GM12878 (cell line): ENCODE results near the gene IFITM2. TPM values are rescaled to one million over a fixed set of nuclear protein-coding genes. Genes with fewer than 3 reads are reported as not detected.

ENCODE experiments used
- ATAC-seq: fragments of 200-7000 bp; cut with Tn5 transposase; 3 replicates; pipeline ENCODE4 v1.9.1; 2020; ENCODE audit warnings: mild to moderate bottlenecking, moderate library complexity
- BruUV-seq: library from RNA; stranded (reverse); fragments of 400-500 nt; replicated peaks from 2 replicates; lab custom pipeline; 2021; lab: Mats Ljungman, UMichigan
- CTCF ChIA-PET: fragments of 300-600 bp; sonication (Branson Sonifier 250); formaldehyde crosslinking; extraction: SDS; loops from one replicate; lab custom pipeline; 2021; ENCODE audit warnings: inconsistent platforms; lab: Yijun Ruan, JAX
- POLR2A ChIA-PET: fragments of 350-600 bp; formaldehyde crosslinking; extraction: SDS; loops from one replicate; lab custom pipeline; 2021; ENCODE audit warnings: inconsistent platforms; lab: Charles Lee
- RAD21 ChIA-PET: fragments of 300-600 bp; sonication (Branson Sonifier 250); formaldehyde crosslinking; loops from one replicate; lab custom pipeline; 2023; ENCODE audit warnings: antibody characterized with exemption; ENCODE audit not compliant: unreplicated experiment; lab: Charles Lee
- SMC1A ChIA-PET: fragments of 300-600 bp; sonication (Branson Sonifier 250); formaldehyde crosslinking; loops from one replicate; lab custom pipeline; 2023; ENCODE audit not compliant: unreplicated experiment, uncharacterized antibody; lab: Charles Lee
- DNase-seq: peaks from one replicate; pipeline ENCODE4 v3.0.0-alpha.2; 2011; ENCODE audit warnings: low read depth, low spot score
- FAIRE-seq: peaks from 3 replicates; lab custom pipeline; 2011; peaks lifted over from hg19 to GRCh38; lab: Jason Lieb, UNC
- H2AFZ ChIP-seq: 2 replicates; pipeline ENCODE4 v1.6.0; 2011; ENCODE audit warnings: low read depth, low read length, control low read depth; ENCODE audit not compliant: control insufficient read depth
- H3K27ac ChIP-seq: 2 replicates; pipeline ENCODE4 v1.5.1; 2011; ENCODE audit warnings: control low read depth; ENCODE audit not compliant: control insufficient read depth, insufficient read depth
- H3K27me3 ChIP-seq, 2 experiments: replicated peaks in 1 of 2; 2 replicates each; pipeline versions ENCODE4 v1.6.0 to v1.6.1; 2011; ENCODE audit warnings: low read length in 1 of 2; ENCODE audit not compliant: control insufficient read depth in 2 of 2, insufficient read depth in 2 of 2
- H3K36me3 ChIP-seq, 2 experiments: 2 replicates each; pipeline ENCODE4 v1.5.1; 2011; ENCODE audit warnings: low read length in 1 of 2; ENCODE audit not compliant: control insufficient read depth in 2 of 2, insufficient read depth in 2 of 2
- H3K4me1 ChIP-seq: 2 replicates; pipeline ENCODE4 v1.6.1; 2011; ENCODE audit warnings: mild to moderate bottlenecking, low read length, moderate library complexity, mixed read lengths; ENCODE audit not compliant: control insufficient read depth, insufficient read depth
- H3K4me2 ChIP-seq: 2 replicates; pipeline ENCODE4 v1.6.0; 2011; ENCODE audit warnings: control low read depth; ENCODE audit not compliant: control insufficient read depth, insufficient read depth
- H3K4me3 ChIP-seq: fragments of 200-600 bp; sonication (generic); 2 replicates; pipeline ENCODE4 v1.5.1; 2016
- H3K79me2 ChIP-seq: 2 replicates; pipeline ENCODE4 v1.6.0; 2011; ENCODE audit warnings: low read length; ENCODE audit not compliant: control insufficient read depth, insufficient read depth
- H3K9ac ChIP-seq: 2 replicates; pipeline ENCODE4 v1.8.0; 2011; ENCODE audit warnings: low read length, control low read depth, mixed read lengths; ENCODE audit not compliant: control insufficient read depth, insufficient read depth
- H3K9me3 ChIP-seq: replicated peaks from 3 replicates; pipeline ENCODE4 v1.5.1; 2011; ENCODE audit warnings: mild to moderate bottlenecking, low read length; ENCODE audit not compliant: control insufficient read depth, insufficient read depth
- H4K20me1 ChIP-seq: 2 replicates; pipeline ENCODE4 v1.6.0; 2011; ENCODE audit not compliant: control insufficient read depth, insufficient read depth
- EP300 ChIP-seq, 2 experiments: fragments of 150-350 bp in 1 of 2; IDR thresholded peaks; 2 replicates each; pipeline ENCODE4 v1.6.1; 2011 to 2012; ENCODE audit warnings: low read depth in 2 of 2, low read length in 2 of 2, borderline replicate concordance in 1 of 2, improper control_type of control experiment in 1 of 2, inconsistent platforms in 1 of 2; ENCODE audit not compliant: control insufficient read depth in 1 of 2
- ETV6 ChIP-seq, 2 experiments: fragments of 450-650 bp in 1 of 2; IDR thresholded peaks in 1 of 2; conservative IDR thresholded peaks in 1 of 2; 2 replicates each; pipeline ENCODE4 v1.6.1; 2014; ENCODE audit warnings: antibody characterized with exemption in 1 of 2, borderline replicate concordance in 1 of 2, low read depth in 1 of 2, mild to moderate bottlenecking in 1 of 2, moderate library complexity in 1 of 2
- GATAD2B ChIP-seq: fragments of 450-650 bp; conservative IDR thresholded peaks from 2 replicates; pipeline ENCODE4 v1.6.1; 2017; ENCODE audit warnings: low read depth, mild to moderate bottlenecking, moderate library complexity
- MXI1 ChIP-seq: fragments of 150-350 bp; IDR thresholded peaks from 2 replicates; pipeline ENCODE4 v1.6.1; 2011; ENCODE audit warnings: low read depth, mild to moderate bottlenecking, inconsistent platforms, low read length, improper control_type of control experiment
- POU2F2 ChIP-seq: IDR thresholded peaks from 3 replicates; pipeline ENCODE4 v1.6.1; 2011; ENCODE audit warnings: low read depth, mild to moderate bottlenecking, low read length, borderline replicate concordance
- RBBP5 ChIP-seq: fragments of 200-600 bp; sonication (generic); conservative IDR thresholded peaks from 2 replicates; pipeline ENCODE4 v1.6.1; 2016
- RELA ChIP-seq: fragments of 450-650 bp; IDR thresholded peaks from 2 replicates; pipeline ENCODE4 v1.8.0; 2014; ENCODE audit warnings: borderline replicate concordance; ENCODE audit not compliant: partially characterized antibody
- STAT1 ChIP-seq: fragments of 450-650 bp; conservative IDR thresholded peaks from 2 replicates; pipeline ENCODE4 v1.6.1; 2014; ENCODE audit warnings: antibody characterized with exemption, mild to moderate bottlenecking
- TCF3 ChIP-seq: IDR thresholded peaks from 2 replicates; pipeline ENCODE4 v1.6.1; 2012; ENCODE audit warnings: low read depth, mild to moderate bottlenecking, low read length, borderline replicate concordance; ENCODE audit not compliant: insufficient read depth
- ZNF384 ChIP-seq: IDR thresholded peaks from 2 replicates; pipeline ENCODE4 v1.6.1; 2012; ENCODE audit warnings: low read depth, mild to moderate bottlenecking, low read length, improper control_type of control experiment, borderline replicate concordance
- ZNF622 ChIP-seq: fragments of 450-650 bp; IDR thresholded peaks from 2 replicates; pipeline ENCODE4 v1.6.1; 2017; ENCODE audit warnings: mild to moderate bottlenecking, inconsistent platforms
- ZSCAN29 ChIP-seq: fragments of 450-650 bp; IDR thresholded peaks from 2 replicates; pipeline ENCODE4 v1.6.1; 2017; ENCODE audit warnings: mild to moderate bottlenecking, moderate library complexity
- WGBS: methylation state at CpG from one replicate; pipeline ENCODE4 v1.1.6; 2016; ENCODE audit warnings: low lambda C conversion rate; ENCODE audit not compliant: insufficient replicate concordance, insufficient coverage; ENCODE audit errors: missing lambda C conversion rate; 5-methylcytosine and 5-hydroxymethylcytosine counted together
- in situ Hi-C: fragments of 300-500 bp; cut with MboI; formaldehyde crosslinking; loops from 9 replicates; pipeline ENCODE4 v1.14.3; 2018; ENCODE audit warnings: mixed read lengths
- intact Hi-C: fragments of 100-400 bp; cut with micrococcal nuclease; formaldehyde crosslinking; loops from one replicate; pipeline ENCODE4 v1.14.2; 2022; ENCODE audit not compliant: unreplicated experiment
- polyA plus RNA-seq, 11 experiments: library from polyadenylated mRNA; depleted of rRNA in 4 of 11; unstranded in 6 of 11; stranded (reverse) in 5 of 11; fragments of >200 nt; fragmentation: Nextera tagmentation in 4 of 11; fragmentation: Illumina TruSeq in 1 of 11; extraction: Ambion mirVana in 4 of 11; extraction: Trizol in 1 of 11; gene quantifications; 1 replicate in 1 of 11; 2 replicates in 10 of 11; pipeline versions ENCODE4 v1.2.1 to v1.2.3, GENCODE V29; 2011 to 2016; ENCODE audit warnings: inconsistent platforms in 2 of 11, missing spikeins in 2 of 11, low read depth in 1 of 11
- total RNA-seq, 4 experiments: library from RNA; depleted of rRNA in 3 of 4; stranded (reverse); fragments of >200 nt in 3 of 4; fragmentation: Illumina TruSeq in 1 of 4; extraction: Trizol in 1 of 4; gene quantifications; 2 replicates each; pipeline versions ENCODE4 v1.2.1 to v1.2.3, GENCODE V29; 2013 to 2021

Gene IFITM2
- total and polyA plus RNA-seq, 10 of the 15 experiments (the other 5 are each of a cell fraction or from before 2014, with no cell fraction given) = 116 to 3,672 (median 724) TPM

GRCh38 chr11:266676-267439 lies 40.8 kb upstream of the IFITM2 start:
- 60% methylated on average over 4 of the region's 13 CpGs for WGBS
- H4K20me1 ChIP-seq = no peaks in the 10 kb centered on the region
- H3K4me2 ChIP-seq = no peak overlapping the region
- ChIA-PET CTCF (interaction anchor here (0.9 to 4.2 kb wide), 6 partner anchors 9 to 183 kb away, joined by 3 to 37 read pairs (median 4); partner anchors contain the start of gene IFITM2), POLR2A (interaction anchor here (1.1 to 2.5 kb wide), 7 partner anchors 9 to 88 kb away, joined by 3 to 35 read pairs (median 11); partner anchors contain the start of genes BET1L, PGGHG and RIC8A), RAD21 (interaction anchor here (1.5 to 2.2 kb wide), 4 partner anchors 59 to 88 kb away, joined by 4 to 36 read pairs (median 7); partner anchors contain the start of genes BET1L and RIC8A), SMC1A (interaction anchor here (0.9 to 2.7 kb wide), 9 partner anchors 10 to 89 kb away, joined by 3 to 8 read pairs (median 4); partner anchors contain the start of genes BET1L and RIC8A)
- peak overlapping the region; percentile 29 for H2AFZ ChIP-seq
- intact Hi-C loops (loop anchor here (10.0 kb wide), 1 partner anchor 88 kb away; no protein-coding TSS in a partner anchor), in situ Hi-C loops (no loop called here)
- no peak overlapping the region for H3K4me3 ChIP-seq
- ATAC-seq = no peak
- H3K36me3 ChIP-seq = no peaks in the 10 kb centered on the region
- BruUV-seq = no TSS peak
- H3K9ac ChIP-seq = no peak overlapping the region
- peaks cover 14% of the 10 kb centered on the region for H3K4me1 ChIP-seq
- H3K27ac ChIP-seq = no peak overlapping the region
- TF ChIP-seq GATAD2B (no peak), RBBP5 (no peak), POU2F2 (no peak), ZNF622 (no peak), STAT1 (no peak), EP300 (IDR thresholded peaks at IDR 0.05; ENCODE audit: borderline replicate concordance in 1 of 2, control insufficient read depth in 1 of 2, low read depth in 2 of 2, low read length in 2 of 2) (no peak), ETV6 (conservative IDR thresholded peaks at IDR 0.05 in 1 of 2, IDR thresholded peaks at IDR 0.05 in 1 of 2; ENCODE audit: borderline replicate concordance in 1 of 2, low read depth in 1 of 2) (no peak), MXI1 (no peak), RELA (no peak), ZSCAN29 (no peak), TCF3 (no peak), ZNF384 (no peak)
- no peak for FAIRE-seq
- DNase-seq = no peak
- no peaks in the 10 kb centered on the region for H3K27me3 ChIP-seq
- no peaks in the 10 kb centered on the region; the same call in 2 of the 3 replicates for H3K9me3 ChIP-seq
- peaks cover 7% of the 10 kb centered on the region for H3K79me2 ChIP-seq
